ENCODE data around the gene ASB10.

Gene ASB10

GRCh38 chr7:151186640-151187408, at the start of gene ASB10:
Gene ASB10 (minus strand): TSS chr7:151187250. CDS start chr7:151187130, 120 bp downstream.
- DNase-seq = no peak

DNA sequence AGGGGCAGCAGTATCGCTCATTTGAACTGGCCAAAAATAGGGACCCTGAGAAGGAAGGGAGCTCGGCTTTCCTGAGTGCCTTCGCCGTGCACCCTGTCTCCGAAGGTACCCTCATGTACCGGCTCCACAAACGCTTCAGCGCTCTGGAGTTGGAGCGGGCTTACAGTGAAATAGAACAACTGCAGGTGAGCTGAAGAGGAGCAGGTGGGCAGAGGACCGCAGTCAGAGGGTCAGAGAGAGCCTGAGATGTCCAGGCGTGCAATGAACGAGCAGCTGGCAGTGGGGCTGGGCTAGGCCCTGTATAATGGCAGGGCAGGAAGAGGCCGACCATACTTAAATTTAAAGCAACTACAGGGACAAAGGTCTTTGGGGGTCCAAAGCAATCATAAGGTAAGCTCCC, 49.4 kb upstream of the ASB10 start:
- DNase-seq = no peak

DNA sequence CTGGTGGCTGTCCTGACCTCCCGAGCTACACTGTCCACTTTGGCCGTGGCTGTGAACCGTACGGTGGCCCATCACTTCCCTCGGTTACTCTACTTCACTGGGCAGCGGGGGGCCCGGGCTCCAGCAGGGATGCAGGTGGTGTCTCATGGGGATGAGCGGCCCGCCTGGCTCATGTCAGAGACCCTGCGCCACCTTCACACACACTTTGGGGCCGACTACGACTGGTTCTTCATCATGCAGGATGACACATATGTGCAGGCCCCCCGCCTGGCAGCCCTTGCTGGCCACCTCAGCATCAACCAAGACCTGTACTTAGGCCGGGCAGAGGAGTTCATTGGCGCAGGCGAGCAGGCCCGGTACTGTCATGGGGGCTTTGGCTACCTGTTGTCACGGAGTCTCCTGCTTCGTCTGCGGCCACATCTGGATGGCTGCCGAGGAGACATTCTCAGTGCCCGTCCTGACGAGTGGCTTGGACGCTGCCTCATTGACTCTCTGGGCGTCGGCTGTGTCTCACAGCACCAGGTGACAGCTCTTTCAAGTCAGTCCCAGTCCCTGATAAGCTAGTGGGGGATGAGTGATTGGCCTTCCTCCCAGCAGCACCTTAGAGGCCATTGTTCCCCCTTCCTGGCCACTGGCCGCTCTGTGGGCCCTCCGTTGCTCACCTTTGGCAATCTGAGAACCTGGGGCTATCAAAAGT, 48.2 kb upstream of the ASB10 start:
- no peak for DNase-seq

GRCh38 chr7:151233804-151234203, 46.8 kb upstream of the ASB10 start:
- no peak for DNase-seq

- peak; percentile 76 for DNase-seq
These were observed 46.1 kb upstream of the ASB10 start for GRCh38 chr7:151232917-151233701.

- DNase-seq = peak; percentile 83
These were observed 45.3 kb upstream of the ASB10 start, which contains the start of gene CHPF2 for GRCh38 chr7:151232091-151232916. Gene CHPF2 (plus strand): TSS chr7:151232483. CDS start chr7:151234012, 1,529 bp downstream.

DNA sequence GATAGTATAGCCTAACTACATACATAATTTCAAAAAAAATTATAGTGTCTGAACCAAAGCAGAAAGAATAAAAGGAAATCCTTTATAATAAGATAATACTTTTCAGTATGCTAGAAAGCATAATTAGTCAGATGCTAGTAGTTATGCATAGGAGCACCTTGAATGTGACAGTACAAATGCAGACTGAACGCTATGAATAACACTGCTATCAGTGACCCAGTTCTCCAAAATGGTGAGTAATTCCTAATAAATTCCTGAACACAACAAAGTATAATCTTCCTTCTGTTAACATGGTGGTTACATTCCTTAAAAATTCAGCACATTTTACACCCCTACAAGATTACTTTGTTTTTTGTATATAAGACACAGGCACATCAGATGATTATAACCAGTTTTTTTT, 44.0 kb upstream of the ASB10 start:
- no peak for DNase-seq

DNA sequence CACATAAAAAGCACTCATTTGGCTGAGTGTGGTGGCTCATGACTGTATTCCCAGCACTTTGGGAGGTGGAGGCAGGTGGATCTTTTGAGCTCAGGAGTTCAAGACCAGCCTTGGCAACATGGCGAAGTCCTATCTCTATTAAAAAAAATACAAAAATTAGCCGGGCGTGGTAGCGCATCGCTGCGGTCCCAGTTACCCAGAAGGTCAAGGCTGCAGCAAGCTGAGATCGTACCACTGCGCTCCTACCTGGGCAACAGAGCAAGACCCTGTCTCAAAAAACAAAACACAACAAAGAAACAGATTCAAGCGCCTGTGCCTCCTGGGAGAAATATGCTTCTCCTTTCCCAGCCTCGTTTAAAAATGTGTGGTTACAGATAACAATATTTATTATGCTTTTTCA, 42.2 kb upstream of the ASB10 start:
- no peak for DNase-seq

GRCh38 chr7:151228024-151228866, 41.2 kb upstream of the ASB10 start:
- no peak for DNase-seq

DNA sequence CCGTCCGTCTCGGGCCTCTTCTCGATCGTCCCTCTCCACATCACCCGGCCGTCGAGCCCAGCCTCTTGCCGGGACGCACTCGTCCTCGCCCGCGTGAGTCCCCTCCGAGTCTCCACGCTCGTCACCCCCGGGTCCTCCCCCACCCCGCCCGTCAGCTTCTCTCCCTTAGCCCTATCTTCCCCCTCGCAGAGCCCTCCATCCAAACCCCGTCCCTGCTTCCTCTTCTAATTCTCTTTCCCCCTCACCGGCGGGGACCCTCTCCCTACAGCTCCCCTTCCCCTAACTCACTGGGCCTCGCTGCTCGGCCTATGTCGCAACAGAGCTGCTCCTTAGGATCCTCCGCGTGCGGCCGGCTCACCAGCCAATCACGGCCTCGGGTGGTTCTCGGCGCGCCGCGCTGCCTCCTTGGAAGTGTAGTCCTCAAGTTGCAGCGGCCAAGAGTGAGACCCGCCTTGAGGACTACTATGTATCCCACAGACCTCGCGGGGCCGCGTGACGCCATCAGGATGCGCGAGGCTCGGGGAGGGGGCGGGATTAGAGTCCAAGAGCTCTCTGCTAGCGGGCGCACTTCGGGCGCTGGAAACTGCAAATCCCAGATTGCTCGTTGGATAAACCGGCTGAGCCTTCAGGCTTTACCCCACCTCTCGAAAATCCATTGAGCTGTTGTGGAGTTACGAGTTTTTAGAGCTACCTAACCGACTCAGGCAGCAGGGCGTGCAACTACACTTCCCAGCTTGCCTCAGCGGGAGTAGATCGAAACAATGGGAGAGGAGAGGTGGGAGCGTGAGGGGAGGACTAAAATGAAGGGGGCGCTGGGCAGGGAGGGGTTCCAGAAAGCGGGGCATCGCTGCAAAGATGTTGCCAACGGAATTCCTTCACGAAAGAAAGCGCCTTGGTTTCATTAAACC, 40.1 kb upstream of the ASB10 start, which contains the start of gene ABCF2:
Gene ABCF2, minus strand, starts transcription at position 331 of the 908 bp plus-strand sequence. CDS start 747 bp downstream, outside the sequence.
- peak; percentile 99 for DNase-seq

- no peak for DNase-seq
These were observed 39.5 kb upstream of the ASB10 start for GRCh38 chr7:151226560-151226874.

GRCh38 chr7:151225948-151226510, 39.0 kb upstream of the ASB10 start:
- no peak for DNase-seq

DNA sequence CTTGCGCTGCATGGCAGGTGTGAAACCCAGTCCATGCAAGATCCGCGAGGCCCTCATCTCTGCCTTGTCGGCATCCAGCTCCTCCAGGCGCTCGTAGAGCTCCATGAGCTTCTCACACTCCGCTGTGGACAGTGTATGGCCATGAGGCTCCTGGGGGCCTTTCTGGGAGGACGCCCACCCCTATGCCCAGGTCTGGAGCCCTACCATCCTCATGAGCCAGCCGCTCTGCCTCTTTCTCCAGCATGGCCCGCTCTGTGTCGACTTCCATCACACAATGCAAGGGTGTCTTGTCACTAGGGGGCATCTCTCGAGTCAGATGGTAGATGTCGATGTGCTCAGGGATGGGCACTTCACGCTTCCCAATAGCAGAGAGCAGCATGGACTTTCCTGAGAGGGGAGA, 36.7 kb upstream of the ASB10 start:
- DNase-seq = no peak

DNA sequence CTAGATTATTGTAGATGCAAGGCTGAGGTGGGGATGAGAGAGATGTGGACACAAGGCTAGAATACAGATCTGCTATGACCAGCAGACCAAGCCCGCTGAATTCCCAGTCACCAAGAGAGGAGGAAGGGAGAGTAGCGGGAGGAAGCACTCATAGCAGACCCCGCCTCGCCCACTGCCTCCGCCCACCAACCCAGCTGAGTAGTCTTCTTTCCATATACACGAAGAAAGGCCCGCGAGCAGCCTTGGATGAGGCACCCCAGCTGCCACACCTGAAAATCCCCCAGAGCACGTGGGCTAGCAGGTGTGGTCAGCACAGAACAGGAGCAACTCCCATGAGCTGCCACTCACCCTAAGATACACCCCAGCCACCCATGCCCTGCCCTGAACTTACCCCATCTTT, 31.1 kb upstream of the ASB10 start:
- DNase-seq = no peak

- no peak for DNase-seq
These were observed 28.3 kb upstream of the ASB10 start for GRCh38 chr7:151215396-151215795.

- no peak for DNase-seq
These were observed 26.8 kb upstream of the ASB10 start for GRCh38 chr7:151213826-151214225.

DNA sequence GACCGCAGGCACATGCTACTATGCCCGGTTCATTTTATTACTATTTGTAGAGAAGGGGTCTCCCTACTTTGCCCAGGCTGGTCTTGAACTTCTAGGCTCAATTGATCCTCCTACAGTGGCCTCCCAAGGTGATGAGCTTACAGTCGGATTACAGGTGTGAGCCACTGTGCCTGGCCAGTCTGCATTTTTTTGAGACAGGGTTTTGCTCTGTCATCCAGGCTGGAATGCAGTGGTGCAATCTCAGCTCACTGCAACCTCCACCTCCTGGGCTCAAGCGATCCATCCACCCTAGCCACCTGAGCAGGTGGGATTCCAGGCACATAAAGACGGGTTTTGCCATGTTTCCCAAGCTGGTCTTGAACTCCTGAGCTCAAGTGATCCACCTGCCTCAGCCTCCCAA, 25.6 kb upstream of the ASB10 start:
- no peak for DNase-seq

- DNase-seq = no peak
These were observed 24.2 kb upstream of the ASB10 start for GRCh38 chr7:151211155-151211772.

DNA sequence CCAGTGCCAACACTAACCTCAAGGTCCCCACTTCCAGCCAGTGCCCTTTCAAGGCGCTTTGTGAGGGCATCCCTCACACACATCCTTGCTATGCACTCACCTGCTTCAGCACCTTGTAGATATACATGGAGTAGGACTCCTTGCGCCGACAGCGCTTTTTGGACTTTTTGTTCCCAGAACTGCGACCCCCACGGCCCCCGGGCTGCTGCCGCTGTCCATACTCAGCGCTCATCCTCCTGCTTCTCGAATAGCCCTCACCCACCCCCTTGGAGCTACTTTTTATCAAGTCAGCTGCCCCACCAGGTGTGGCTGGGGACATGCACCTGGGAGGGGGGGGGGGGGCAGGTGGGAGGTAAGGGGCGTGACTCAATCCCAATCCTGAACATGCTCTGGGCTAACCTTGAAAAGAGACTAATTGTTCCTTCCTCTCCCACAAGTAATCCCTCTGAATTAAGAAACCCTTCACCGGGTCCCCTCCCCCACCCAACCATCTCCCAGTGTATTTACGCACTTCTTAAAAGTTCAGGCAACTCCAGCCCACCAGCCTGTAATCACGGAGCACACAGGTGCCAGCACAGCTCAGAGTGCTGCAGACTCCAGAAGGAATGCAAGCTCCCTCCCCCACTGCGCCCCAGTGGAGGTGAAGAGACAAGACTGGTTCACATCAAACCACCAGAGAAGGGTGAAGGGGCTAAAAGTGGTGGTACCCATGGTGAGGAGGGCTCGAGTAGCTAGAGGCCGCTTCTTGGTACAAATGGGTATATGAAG, 23.2 kb upstream of the ASB10 start, which contains the start of gene H2BK1:
Gene H2BK1, minus strand, starts transcription at position 402 of the 768 bp plus-strand sequence. Its CDS starts 170 bp downstream, at position 232.
- no peak for DNase-seq
